ENCODE results near the gene WDTC1.

DNA sequence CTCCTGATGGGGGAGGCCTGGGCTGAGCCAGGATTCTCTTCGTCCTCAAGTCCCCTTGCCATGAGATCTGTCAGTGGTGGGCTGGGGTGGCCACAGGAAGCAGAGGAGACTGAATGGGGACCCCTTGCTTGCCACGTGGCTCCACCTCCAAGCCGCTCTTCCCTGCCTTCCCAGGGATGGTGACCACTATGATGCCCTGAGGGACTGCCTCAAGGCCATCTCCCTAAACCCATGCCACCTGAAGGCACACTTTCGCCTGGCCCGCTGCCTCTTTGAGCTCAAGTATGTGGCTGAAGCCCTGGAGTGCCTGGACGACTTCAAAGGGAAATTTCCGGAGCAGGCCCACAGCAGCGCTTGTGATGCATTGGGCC lies 66.6 kb downstream of the WDTC1 start:
- TF ChIP-seq, protein P1, sequence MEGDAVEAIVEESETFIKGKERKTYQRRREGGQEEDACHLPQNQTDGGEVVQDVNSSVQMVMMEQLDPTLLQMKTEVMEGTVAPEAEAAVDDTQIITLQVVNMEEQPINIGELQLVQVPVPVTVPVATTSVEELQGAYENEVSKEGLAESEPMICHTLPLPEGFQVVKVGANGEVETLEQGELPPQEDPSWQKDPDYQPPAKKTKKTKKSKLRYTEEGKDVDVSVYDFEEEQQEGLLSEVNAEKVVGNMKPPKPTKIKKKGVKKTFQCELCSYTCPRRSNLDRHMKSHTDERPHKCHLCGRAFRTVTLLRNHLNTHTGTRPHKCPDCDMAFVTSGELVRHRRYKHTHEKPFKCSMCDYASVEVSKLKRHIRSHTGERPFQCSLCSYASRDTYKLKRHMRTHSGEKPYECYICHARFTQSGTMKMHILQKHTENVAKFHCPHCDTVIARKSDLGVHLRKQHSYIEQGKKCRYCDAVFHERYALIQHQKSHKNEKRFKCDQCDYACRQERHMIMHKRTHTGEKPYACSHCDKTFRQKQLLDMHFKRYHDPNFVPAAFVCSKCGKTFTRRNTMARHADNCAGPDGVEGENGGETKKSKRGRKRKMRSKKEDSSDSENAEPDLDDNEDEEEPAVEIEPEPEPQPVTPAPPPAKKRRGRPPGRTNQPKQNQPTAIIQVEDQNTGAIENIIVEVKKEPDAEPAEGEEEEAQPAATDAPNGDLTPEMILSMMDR (IDR thresholded peaks at IDR 0.05), result no peak
- TF ChIP-seq POLR2A (IDR thresholded peaks at IDR 0.05), result no peak

Data from gastroesophageal sphincter (tissue), 3 donors.